ENCODE results near the gene GRM5. TPM values are rescaled to one million over a fixed set of nuclear protein-coding genes. Genes with fewer than 3 reads are reported as not detected.
"Not testable (repeated sequence)": the region's sequence is repeated elsewhere in the genome, so short reads cannot be mapped to it uniquely, and the experiment has no call there.

Gene GRM5
- polyA plus RNA-seq, 10 donors: 0.04 to 0.12 (median 0.07) TPM; not detected in 6

GRCh38 chr11:88543902-88544655 is 521.7 kb downstream of the GRM5 start:
- peak; percentile 85 to 93 (median 89) for DNase-seq

- DNase-seq: no peak
Observed at GRCh38 chr11:88541006-88541405, 524.8 kb downstream of the GRM5 start.

GRCh38 chr11:88538098-88538497 is 527.7 kb downstream of the GRM5 start:
- DNase-seq: no peak

GRCh38 chr11:88537613-88538012 is 528.2 kb downstream of the GRM5 start:
- DNase-seq: no peak

- DNase-seq: peak in 1 of 3 donors; percentile 69
Observed at GRCh38 chr11:88536616-88537265, 529.0 kb downstream of the GRM5 start.

- peak in 2 of 3 donors; percentile 59 to 77 for DNase-seq
Observed at GRCh38 chr11:88535916-88536547, 529.8 kb downstream of the GRM5 start.

GRCh38 chr11:88535266-88535665 is 530.5 kb downstream of the GRM5 start:
- no peak for DNase-seq

- not testable (repeated sequence) for DNase-seq
Observed at GRCh38 chr11:88534706-88535105, 531.1 kb downstream of the GRM5 start.

GRCh38 chr11:88534185-88534584 is 531.6 kb downstream of the GRM5 start:
- no peak for DNase-seq

- no peak for DNase-seq
Observed at GRCh38 chr11:88533001-88533400, 532.8 kb downstream of the GRM5 start.

- DNase-seq: peak in 1 of 3 donors; percentile 51
Observed at GRCh38 chr11:88531831-88532230, 534.0 kb downstream of the GRM5 start.

GRCh38 chr11:88529426-88529825 is 536.4 kb downstream of the GRM5 start:
- no peak for DNase-seq

GRCh38 chr11:88523386-88524071 is 542.3 kb downstream of the GRM5 start:
- DNase-seq: no peak

GRCh38 chr11:88522624-88523385 is 543.0 kb downstream of the GRM5 start:
- DNase-seq: no peak

GRCh38 chr11:88521799-88522201 is 544.0 kb downstream of the GRM5 start:
- peak in 1 of 3 donors; percentile 40 for DNase-seq

GRCh38 chr11:88521399-88521798 is 544.4 kb downstream of the GRM5 start:
- no peak for DNase-seq

GRCh38 chr11:88520391-88520790 is 545.4 kb downstream of the GRM5 start:
- no peak for DNase-seq

GRCh38 chr11:88515002-88515401 is 550.8 kb downstream of the GRM5 start:
- no peak for DNase-seq

- peak in 1 of 3 donors; percentile 46 for DNase-seq
Observed at GRCh38 chr11:88511006-88511405, 554.8 kb downstream of the GRM5 start.

GRCh38 chr11:88508759-88509581 is 556.8 kb downstream of the GRM5 start:
- peak in 2 of 3 donors; percentile 43 to 81 for DNase-seq

- peak in 1 of 3 donors; percentile 61 for DNase-seq
Observed at GRCh38 chr11:88508418-88508758, 557.4 kb downstream of the GRM5 start.
